EH (cell line): Measurements from ENCODE around the gene SYT7.

Experiments used
- DNase-seq: peaks from one replicate; pipeline ENCODE4 v3.0.0-alpha.2; 2015; ENCODE audit warnings: low read depth

SYT7 gene

DNA sequence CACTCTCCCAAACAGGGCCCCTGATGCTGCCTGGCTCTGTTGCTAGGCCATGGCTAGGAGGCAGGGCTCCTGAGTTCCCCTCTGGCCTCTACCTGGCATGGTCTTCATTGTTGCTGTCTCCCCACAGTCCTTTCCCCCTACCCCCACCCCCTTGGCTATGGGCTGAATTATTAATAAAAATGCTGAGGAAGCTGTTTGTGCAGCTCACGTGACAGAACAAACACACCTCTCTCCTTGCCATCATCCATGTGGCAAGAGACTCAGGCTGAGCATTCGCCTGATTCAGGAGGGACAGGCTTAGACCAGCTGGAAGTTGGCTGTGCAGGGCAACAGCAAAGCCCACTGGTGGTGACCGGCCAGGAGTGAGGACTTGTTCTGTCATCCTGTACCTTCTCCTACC lies 4.2 kb upstream of the SYT7 start:
- no peak for DNase-seq

DNA sequence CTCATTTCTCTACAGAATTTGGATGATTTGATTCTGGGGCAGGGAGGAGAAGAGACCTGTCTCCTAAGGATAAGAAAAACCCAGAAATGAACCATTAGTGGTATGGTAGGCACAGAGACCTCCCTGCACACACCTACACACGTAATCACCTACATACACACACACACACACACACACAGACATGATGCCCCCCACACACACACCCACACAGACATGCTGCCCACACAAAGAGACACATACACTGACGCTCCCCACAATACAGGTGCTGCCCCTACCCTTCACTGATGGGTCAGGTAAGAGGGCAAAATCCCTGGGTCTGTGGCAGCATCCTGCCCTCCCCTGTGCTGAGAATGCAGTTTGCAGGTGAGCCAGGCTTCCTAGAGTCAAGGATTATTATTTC lies 1.1 kb upstream of the SYT7 start:
- DNase-seq, result no peak

DNA sequence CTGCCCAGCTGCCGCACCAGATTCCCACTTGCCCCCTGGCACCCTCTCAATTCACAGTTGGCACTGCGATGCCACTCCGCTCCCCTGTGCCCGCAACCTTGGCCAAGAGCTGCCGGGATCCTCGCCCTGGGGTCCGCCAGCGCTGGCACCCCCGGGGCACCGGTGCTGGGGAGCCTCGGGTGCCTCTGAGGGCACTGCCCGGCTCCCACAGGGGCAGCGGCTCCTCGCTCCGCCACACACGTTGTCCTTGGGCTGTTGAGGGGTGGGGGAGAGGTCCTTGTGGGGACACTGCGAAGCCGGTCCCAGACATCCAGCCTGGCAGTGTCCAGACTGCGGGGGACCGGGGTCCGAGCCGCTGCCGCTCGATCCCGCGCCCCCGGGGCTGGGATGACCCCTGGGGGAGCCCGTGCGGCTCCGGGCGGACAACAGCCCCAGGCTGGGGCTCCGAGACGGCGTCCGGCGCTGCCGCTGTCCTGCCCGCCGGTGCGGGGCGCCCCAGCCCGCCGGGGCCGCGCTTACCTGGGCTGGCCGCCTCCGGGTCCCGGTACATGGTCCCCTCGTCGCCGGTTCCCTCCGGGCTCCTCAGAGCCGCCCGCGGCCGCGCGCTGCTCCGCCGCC lies 496 bp downstream of the SYT7 start:
- DNase-seq, result no peak

DNA sequence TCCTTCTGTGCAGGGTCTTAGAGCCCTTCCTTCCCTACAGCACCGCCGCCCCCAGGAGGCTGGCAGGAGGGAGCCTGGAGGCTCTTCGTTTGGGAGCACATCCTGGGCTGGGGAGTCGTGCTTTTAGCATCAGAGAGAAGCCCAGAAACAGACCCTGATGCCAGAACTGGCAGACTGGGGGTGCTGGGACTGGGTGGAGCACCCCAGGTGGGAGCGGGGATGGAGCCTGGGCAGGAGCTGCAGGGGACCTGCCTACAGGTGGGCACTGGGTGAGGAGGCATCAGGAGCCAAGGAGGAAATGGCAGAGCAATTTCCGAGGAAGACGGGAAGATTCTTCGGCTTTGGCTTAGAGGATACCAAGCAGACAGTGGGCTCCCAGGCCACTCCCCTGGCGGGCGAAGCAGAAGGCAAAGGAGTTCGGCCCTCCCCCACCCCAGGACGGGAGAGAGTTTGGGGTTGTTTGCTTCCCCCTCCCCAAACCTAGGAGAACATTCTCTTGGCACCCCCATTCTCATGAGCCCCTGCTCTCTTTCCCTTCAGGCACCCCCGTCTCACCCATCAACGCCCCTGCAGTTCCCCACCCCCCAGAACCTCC lies 1.1 kb downstream of the SYT7 start:
- DNase-seq, result no peak

DNA sequence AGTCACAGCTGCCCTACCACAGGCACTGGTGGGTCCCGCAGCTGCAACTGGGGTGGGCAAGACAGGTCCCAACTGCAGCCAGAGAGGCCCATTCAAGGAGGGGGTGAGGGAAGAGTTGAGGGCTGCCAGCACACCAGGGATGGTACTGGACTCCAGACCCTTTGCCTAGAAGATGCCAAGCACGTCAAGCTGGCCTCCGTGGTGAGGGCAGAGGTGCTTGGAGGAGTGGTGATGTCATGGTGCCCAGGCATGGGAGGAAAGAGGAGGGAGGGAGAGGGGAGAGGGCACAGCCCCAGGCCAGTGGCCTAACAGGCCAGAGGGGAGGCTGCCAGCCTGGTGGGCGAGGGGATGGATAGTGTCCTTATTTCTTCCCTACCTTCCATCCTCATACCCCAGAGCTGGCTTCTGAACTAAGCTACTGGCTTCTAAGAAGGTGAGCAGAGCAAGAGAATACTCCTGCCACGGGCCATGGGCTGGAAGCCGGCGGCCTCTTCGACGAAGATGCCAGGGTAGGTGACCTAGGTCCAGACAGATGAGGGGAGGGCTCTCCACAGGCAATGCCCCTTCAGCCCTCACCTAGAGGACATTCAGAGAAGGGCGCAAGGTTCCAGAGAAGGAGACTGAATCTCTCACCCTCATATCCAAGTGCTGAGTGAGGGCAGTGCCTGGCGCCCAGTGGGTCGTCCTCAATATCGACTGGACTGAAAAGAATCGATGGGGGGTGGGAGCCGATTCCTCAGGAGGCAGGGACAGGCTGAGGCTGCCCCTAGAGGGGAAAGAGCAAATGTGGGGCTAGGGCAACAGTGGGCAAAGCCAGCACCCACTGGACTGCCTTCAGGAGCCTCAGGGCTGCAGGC lies 1.8 kb downstream of the SYT7 start:
- no peak for DNase-seq

DNA sequence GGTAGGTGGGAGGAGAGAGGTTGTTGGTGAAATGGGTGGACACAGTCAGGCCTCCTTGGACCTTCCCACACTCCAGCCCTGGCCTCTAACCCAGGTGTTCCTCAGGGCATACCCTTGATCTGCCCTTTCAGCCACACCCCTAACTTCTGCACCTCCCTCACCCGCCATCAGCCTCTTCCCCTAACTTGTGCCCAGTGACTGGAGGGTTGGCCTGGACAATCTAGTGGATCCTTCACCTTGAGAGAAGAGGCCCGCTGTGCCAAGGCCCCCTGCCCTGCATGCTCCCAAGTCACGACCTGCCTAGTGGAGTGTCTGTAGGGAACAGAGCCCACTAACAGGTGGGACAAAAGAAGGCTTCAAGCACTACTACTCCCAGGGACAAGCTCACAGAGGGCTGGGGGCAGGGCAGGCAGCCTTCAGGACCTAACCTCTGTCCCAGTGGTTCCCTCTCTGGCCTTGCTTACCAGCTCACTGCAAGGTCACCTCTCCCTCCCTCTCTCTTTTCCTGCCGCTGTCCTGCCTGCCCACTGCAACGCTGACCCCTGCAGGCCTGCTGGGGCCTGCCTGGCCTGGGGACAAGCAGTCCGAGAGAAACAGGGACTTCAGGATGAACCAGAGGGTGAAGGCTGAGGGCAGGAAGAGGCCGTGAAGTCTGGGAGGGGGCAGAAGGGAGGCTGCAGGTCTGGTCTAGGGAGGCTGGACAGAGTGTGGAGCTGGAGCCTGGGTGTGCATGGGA lies 3.3 kb downstream of the SYT7 start:
- no peak for DNase-seq

DNA sequence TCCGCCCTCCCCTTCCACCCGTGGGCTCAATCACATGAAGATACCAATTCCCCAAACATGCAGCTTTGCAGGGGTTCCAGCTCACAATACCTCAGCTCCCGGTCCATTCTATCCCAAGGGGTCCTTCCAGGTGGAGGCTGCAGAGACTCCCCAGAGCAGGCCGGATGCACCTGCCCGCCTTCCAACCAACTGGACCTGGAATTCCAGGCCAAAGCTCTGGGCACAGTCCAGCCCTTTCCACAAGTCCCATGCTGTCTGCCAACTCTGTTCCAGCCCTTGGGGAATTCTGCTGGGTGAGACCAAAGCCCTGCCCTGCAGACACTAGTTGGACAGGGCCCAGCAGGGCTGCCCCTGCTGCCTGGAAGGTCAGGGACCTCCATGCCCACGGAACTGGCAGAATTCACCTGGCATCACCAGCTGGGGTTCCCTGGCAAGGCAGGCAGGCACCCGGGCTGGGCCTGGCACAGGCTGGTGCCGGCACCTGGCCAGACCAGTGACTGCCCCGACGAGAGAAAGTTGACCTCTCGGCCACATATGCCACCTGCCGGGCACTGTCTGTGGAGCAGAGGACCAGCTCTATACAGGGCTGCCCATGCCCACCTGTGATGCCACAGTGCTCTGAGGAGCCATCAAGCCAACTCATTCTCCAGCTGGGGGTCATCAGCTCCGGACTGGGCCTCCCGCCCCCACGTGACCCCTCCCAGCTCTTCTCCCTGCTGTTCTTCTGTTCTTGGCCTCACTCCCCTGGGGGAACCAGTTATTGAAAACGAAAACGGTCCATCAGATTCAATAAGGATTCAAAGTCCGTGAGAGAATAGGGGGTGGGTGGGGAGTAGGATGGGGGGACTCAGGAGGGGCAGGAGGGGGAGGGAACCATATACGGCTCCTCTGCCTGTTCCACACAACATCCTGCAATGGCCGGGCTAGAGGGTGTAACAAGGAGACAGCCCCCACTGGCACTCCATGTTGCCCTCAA lies 4.7 kb downstream of the SYT7 start:
- no peak for DNase-seq

DNA sequence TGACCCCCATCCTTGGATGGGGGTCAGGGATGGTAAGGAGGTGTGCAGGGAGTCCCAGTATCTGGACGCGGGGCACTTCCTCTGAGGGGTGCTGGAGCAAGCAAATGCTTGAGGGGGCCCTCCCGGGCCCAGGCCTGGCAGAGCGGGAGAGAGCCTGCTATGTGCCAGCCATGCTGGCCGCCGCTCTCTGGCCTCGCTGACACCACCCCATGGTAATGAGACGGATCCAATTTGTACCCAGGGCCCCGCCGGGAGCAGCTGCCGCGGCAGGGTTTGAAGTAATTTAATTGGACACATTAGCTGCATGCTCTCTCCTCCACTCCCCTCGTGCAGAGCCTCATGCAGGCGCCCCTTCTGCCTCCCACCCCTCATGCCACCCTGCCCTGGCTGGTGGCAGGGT lies 6.3 kb downstream of the SYT7 start:
- DNase-seq, result no peak

DNA sequence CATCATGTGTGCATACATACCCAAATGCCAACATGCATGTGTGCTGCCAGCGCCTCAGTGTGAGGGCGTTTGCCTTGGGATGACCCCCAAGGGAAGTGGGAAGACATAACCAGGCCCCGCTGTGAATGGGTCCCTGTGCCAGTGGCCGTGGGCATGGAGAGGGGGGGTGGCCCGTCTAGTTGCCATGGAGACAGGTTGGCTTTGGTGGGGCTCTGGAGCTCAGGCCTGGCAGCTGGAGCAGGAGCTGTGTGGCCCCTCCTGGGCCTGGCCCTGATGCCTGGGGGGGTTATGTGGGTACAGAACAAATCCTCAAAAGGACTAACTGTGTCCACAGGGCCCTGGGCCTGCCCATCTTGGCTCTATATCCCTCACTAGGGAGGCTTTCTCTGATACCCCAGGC lies 8.0 kb downstream of the SYT7 start:
- no peak for DNase-seq

DNA sequence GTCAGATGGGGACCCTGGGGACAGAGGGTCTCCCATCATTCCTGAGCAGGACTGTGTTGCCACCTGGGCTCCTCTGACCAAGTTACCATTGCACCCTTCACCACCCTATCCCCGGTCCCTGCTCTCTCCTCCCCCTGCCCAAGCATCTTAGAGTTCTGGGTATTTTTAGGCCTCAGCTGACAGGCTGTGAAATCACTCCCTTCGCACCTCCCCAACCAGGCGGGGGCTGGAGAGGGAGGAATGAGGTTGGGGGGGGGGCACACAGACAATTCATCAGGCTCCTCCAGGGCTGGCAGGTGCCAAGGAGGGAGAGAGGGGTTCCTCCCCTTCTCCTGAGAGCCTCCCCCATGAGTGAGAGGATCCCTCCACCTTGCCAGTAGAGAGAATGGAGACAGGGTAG lies 9.0 kb downstream of the SYT7 start:
- DNase-seq, result no peak

DNA sequence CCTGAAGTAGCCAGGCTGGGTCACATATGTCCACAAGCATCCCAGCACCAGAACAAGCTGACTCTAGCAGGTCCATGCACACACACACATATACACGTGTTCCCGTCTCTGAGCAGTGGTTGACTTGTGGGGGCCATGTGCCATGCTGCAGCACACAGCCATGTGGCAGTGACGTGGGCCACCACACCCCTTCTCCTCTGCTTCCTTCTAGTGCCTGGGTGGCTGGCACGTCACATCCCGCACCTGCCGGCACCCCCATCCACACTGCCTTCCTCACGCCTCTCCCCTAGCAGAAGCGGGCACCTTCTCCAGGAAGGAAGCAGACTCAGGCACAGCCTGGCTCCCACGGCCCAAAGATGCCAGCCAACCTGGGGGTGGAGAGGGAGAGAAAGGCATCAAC lies 9.5 kb downstream of the SYT7 start:
- no peak for DNase-seq

DNA sequence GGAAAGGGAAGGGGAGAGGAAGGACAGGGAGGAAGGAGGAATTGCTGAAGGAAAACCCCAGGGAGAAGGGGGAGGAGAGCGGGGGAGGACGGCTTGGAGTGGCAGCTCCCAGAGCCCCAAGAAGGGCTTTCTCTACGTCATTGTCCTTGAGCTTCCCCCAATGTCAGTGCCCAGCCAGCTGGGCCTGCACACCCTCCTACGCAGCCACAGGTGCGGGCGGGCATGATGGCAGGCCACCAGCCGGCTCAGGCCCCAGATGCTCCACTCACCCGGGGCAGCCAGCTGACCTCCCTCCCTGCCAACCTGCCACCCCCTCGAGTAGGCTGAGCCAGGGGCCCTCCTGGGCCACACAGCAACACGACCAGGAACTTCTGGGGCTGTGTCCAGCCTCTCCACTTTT lies 11.2 kb downstream of the SYT7 start:
- DNase-seq, result no peak

DNA sequence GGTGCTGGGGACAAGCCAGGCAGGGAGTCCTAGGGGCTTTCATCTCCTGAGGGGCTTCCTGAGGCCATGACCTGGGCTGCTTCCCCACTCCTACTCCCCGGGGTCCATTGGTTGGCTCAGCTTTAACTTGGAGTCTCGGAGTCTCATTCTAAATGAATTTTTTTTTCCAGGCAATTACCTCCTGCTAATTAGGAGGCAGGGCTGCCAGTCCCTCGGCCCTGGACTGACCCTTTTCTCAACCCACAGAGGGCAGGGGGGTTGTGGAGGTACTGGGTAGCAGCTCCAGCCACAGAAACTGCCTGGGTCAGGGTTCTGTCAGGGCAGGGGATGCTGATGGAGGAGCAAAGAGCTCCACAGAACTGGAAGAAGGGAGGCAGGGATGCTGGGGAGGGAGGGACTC lies 11.9 kb downstream of the SYT7 start:
- DNase-seq, result no peak

DNA sequence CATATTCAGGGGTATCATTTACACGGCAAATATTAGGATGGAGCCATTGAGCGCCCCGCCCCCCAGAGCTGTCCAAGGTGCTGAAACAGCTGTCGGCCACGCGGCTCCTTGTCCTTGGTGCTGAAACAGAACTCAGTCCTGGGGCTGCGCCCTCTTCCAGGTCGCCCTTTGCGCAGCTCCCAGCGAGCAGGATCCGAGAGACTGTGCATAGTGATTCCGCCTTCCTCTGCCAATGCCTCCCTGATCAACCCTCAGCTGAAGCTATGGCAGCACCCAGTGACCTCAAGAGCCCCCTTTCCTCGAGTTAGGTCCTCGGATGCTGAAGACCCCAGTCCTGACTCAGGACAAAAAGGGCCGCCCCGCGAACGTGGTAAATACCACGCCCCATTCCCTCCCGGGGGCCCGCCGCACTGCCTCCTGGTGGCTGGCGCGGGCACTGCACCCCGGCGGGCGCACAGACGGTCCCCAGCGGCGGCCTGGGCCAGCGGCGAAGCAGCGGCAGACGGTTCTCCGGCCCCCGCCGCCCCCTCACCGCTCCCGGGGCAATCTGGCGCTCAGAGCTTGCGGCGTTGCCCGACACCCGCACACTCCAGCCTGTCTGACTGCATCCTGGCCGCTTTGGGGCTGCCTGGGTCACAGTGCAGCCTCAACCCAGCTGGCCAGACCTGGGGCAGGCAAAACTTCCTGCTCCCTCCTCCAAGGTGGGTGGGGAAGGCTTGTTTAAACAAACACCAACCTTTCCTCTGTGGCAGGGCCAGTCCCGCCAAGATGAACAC lies 13.4 kb downstream of the SYT7 start:
- peak; percentile 75 for DNase-seq

DNA sequence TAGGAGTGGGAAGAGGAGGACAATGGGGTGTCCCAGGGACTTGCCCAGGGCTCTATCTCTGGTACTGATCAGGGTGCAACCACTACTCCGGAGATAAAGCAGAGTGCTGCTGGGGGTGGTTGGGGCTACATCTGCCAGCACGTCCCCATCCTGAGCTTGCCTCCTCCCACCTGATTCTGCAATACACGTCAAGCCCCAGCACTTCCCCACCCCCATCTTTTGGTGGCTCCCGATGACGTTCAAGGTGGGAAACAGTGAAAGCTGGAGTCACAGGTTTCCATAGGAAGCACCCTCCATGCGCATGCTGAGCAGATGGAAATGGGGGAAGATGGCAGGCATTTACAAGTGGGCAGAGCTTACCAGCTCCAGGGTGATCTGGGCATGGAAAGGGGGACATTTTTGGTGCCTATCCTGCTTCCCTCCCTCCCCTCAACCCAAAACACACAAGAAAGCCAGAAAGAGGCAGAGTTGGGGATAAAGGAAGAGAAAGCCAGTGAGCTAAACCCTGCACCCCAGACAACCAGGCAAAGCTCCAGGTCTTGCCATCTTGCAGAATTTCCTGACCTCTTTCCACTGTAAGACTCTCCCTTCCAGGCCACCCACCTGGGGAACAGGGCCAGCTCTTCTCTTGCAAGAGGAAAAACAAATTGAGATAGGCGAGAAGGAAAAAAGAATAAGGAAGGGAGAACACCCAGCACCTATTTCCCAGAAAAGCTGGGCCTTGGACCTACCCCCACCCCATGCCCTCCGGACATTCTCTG lies 15.8 kb downstream of the SYT7 start:
- DNase-seq, result no peak

DNA sequence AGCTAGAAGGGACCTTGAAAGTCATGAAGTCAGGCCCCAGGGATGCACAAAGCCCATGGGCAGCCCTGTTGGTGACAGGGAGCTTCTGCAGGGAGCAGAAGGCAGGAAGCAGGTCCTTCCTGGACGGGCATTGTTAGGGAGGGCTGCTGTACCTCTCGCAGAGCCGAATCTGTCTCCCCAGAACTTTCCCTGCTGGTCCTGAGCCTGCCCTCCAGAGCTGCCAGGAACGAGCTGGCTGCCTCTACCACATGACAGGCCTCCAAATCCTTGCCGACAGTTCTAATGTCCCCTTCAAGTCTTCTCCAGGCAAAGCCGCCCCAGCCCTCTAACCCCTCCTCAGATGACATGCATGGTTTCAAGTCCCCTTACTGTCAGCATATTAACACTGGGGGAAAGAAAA lies 20.1 kb downstream of the SYT7 start:
- no peak for DNase-seq

DNA sequence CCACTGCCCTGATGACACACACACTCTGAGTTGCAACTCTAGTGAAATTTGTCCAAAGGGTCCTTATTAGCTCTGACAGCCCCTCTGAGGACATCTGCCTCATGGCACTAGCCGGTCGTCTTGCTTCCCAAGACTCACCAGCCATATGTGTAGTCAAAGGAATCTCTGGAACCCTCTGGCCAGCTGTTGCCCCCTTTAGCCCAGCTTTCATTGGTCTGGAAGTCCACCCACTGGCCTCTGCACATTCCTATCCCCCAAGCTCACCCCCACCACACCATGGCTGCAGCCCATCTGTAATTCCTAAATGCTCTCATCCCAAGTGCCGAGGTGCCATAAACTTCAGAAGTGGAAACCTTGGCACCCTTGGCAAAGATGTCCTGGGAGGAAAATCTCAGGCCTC lies 24.3 kb downstream of the SYT7 start:
- no peak for DNase-seq

DNA sequence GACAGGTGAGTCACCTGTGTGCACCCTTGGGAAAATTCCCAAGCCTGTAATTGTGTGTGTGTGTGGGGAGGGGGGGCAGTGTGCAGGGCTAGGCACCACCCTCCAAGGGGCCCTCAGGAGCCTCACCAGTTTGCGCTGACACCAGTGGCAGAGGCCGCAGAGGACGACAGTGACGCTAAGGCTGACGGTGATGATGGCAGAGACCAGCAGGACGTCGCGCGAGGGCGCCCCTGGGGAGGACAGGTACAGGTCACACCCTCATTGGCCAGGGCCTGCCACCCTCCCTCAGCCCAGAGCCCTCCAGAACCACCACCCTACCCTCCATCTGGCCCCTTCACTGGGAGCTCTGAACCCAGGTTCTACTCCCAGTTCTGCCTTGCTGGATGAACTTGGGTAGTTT lies 24.9 kb downstream of the SYT7 start:
- no peak for DNase-seq

DNA sequence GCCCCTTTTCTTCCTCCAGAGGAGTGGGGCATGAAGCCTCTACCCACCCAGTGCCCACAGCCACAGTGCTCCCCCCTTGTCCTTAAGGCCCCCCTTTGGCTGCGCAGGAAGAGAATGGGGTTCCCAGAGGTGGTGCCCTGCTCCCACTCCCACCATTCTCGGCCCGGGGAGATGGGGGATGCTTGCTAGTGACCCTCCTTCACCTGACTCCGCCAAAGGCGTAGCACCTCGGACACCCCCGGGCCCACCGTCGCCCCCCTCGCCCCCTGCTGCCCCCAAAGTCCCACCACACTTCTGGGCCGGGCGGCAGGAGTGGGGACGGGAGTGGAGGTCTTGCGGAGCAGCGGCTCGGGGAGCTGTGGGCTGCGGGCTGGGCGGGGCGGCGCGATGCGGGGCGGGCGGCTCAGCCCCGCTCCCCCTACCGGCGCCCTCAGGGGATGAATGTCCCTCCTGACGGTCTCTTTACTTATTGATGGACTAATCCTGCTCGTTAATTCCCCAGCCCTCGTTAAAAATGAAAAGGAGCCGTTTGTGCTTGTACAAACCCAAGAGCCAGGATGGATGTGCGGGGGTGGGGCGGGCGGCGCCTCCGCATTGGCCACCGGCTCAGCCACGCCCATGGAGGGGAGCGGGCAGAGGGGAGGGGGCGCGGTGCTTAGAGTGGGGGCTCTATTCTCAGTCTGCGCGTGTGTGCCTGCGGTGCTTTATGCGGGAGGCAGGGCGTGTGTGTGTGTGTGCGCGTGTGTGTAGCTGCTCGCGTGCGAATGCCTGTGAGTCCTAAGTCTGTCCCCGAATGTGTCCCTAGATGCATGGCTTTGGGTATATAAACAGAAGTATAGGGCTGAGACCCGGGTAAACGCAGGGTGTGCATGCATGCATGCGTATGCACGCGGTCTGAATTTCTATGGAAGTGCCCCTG lies 25.6 kb downstream of the SYT7 start:
- no peak for DNase-seq
